Common myeloid progenitor, CD34-positive (primary cell): ENCODE data around the gene MICAL3.

ENCODE experiments used
- CTCF ChIA-PET: fragments of 350-600 bp; sonication (Branson Sonifier 250); formaldehyde crosslinking; loops from one replicate; lab custom pipeline; 2021; ENCODE audit warnings: antibody characterized with exemption; lab: Charles Lee
- POLR2A ChIA-PET: fragments of 350-600 bp; sonication (Branson Sonifier 250); formaldehyde crosslinking; loops from one replicate; lab custom pipeline; 2021; ENCODE audit warnings: antibody characterized with exemption; lab: Charles Lee
- DNase-seq, 3 donors: peaks; one replicate each; pipeline versions ENCODE4 v3.0.0 to v3.0.0-alpha.2; 2013
- H3K27ac ChIP-seq, 2 experiments: 1 replicate in 1 of 2; 2 replicates in 1 of 2; pipeline ENCODE4 v1.7.0; 2013; ENCODE audit warnings: inconsistent platforms in 2 of 2, low read length in 2 of 2, mild to moderate bottlenecking in 2 of 2, low read depth in 1 of 2, moderate library complexity in 1 of 2; ENCODE audit not compliant: severe bottlenecking in 2 of 2, insufficient read depth in 1 of 2, poor library complexity in 1 of 2
- H3K27me3 ChIP-seq, 5 experiments: replicated peaks in 2 of 5; 1 replicate in 3 of 5; 2 replicates in 2 of 5; pipeline versions ENCODE4 v1.6.1 to v1.7.0; 2013; ENCODE audit warnings: low read length in 4 of 5, mild to moderate bottlenecking in 2 of 5, moderate library complexity in 2 of 5, inconsistent platforms in 1 of 5; ENCODE audit not compliant: insufficient read depth in 5 of 5, control insufficient read depth in 4 of 5
- H3K36me3 ChIP-seq, 4 experiments: 1 replicate in 2 of 4; 2 replicates in 2 of 4; pipeline versions ENCODE4 v1.6.1 to v1.7.0; 2013; ENCODE audit warnings: low read length in 3 of 4, control low read depth in 1 of 4, mild to moderate bottlenecking in 1 of 4; ENCODE audit not compliant: control insufficient read depth in 4 of 4, insufficient read depth in 4 of 4
- H3K4me1 ChIP-seq, 4 experiments: 1 replicate in 3 of 4; 2 replicates in 1 of 4; pipeline versions ENCODE4 v1.6.1 to v1.7.1; 2013; ENCODE audit warnings: low read length in 3 of 4, mild to moderate bottlenecking in 3 of 4, control low read depth in 1 of 4, inconsistent platforms in 1 of 4, moderate library complexity in 1 of 4; ENCODE audit not compliant: control insufficient read depth in 4 of 4, insufficient read depth in 4 of 4; ENCODE audit errors: control extremely low read depth in 1 of 4
- H3K4me3 ChIP-seq, 7 experiments: 1 replicate in 4 of 7; 2 replicates in 3 of 7; pipeline versions ENCODE4 v1.5.1 to v1.7.0; 2013; ENCODE audit warnings: mild to moderate bottlenecking in 7 of 7, low read length in 6 of 7, moderate library complexity in 6 of 7, inconsistent platforms in 2 of 7, low read depth in 2 of 7, control low read depth in 1 of 7; ENCODE audit not compliant: insufficient read depth in 4 of 7, control insufficient read depth in 1 of 7; ENCODE audit errors: extremely low read depth in 1 of 7
- H3K9me3 ChIP-seq, 5 experiments: 1 replicate in 4 of 5; 2 replicates in 1 of 5; pipeline versions ENCODE4 v1.6.1 to v1.7.1; 2013; ENCODE audit warnings: low read length in 4 of 5, mild to moderate bottlenecking in 2 of 5, inconsistent platforms in 1 of 5, low read depth in 1 of 5, moderate library complexity in 1 of 5; ENCODE audit not compliant: control insufficient read depth in 4 of 5, insufficient read depth in 2 of 5; ENCODE audit errors: control extremely low read depth in 1 of 5
- WGBS: methylation state at CpG from one replicate; pipeline ENCODE4 v1.1.5; 2013; ENCODE audit not compliant: insufficient coverage; 5-methylcytosine and 5-hydroxymethylcytosine counted together

Gene MICAL3

DNA sequence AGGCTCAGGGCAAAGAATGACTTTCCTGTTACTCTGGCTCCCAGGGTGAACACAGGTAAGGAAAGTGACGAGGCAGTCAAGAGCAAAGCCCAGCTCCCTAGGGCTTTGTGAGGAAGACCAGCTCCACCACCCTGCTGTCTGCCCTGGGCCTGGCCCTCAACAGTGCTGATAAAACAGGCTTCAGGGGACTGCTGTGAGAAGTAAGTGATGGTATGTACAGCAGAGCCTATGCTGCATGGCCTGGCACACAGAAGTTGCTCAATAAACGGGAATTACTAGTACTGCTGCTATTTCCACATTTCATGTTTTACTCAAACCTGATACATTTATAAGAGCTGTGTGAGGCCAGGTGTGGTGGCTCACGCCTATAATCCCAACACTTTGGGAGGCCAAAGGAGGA is 50.3 kb downstream of the MICAL3 start:
- Histone ChIP-seq H3K36me3 (peaks cover 0 to 6% (median 0%) of the 10 kb centered on the region in 4 experiments), H3K4me1 (peaks cover 0 to 4% (median 0%) of the 10 kb centered on the region in 4 experiments)
- no CpG with 5 or more reads among the region's 3 CpGs for WGBS

GRCh38 chr22:17973217-17973616 is 51.1 kb downstream of the MICAL3 start:
- 100% methylated on average over 6 of the region's 6 CpGs for WGBS
- H3K4me1 ChIP-seq: peaks cover 0 to 4% (median 0%) of the 10 kb centered on the region in 4 experiments
- H3K9me3 ChIP-seq: no peaks in the 10 kb centered on the region
- no peak overlapping the region for H3K27ac ChIP-seq
- H3K4me3 ChIP-seq: no peak overlapping the region
- no peaks in the 10 kb centered on the region for H3K27me3 ChIP-seq
- peaks cover 0 to 6% (median 0%) of the 10 kb centered on the region in 4 experiments for H3K36me3 ChIP-seq
- ChIA-PET CTCF (no interaction called here), POLR2A (no interaction called here)
- DNase-seq: no peak

More for the DNA sequence above, 50.3 kb downstream of the MICAL3 start:
- H3K4me3 ChIP-seq: no peak overlapping the region
- CTCF ChIA-PET: no interaction called here
- DNase-seq: no peak
- H3K9me3 ChIP-seq: no peaks in the 10 kb centered on the region
- no peak overlapping the region for H3K27ac ChIP-seq
- no peaks in the 10 kb centered on the region for H3K27me3 ChIP-seq
- POLR2A ChIA-PET: no interaction called here

- Histone ChIP-seq H3K9me3 (no peaks in the 10 kb centered on the region), H3K4me1 (peaks cover 0 to 4% (median 0%) of the 10 kb centered on the region in 4 experiments), H3K27ac (no peak overlapping the region), H3K27me3 (no peaks in the 10 kb centered on the region), H3K36me3 (peaks cover 0 to 6% (median 0%) of the 10 kb centered on the region in 4 experiments), H3K4me3 (no peak overlapping the region)
- DNase-seq: no peak
- ChIA-PET CTCF (no interaction called here), POLR2A (no interaction called here)
- 95% methylated on average over 11 of the region's 16 CpGs for WGBS
Measured at GRCh38 chr22:17972385-17973191, 51.8 kb downstream of the MICAL3 start.

DNA sequence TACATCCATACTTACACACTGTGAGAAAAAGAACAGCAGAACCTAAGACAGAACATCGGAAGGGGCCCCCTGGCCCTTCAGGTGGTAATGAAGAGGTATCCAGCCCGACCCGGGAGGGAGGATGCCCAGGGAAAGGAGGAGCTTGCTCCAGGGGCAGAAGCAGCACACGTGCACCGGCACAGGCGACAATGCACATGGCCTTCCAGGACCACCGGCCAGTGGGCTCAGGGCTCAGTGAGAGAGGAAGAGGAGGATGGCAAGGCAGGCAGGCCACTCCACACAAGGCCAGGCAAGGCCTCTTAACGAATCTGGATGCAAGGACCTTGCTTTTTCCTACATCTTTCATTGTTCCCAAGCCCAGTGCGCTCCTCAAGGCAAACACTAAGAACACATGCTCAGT is 52.6 kb downstream of the MICAL3 start:
- H3K9me3 ChIP-seq: no peaks in the 10 kb centered on the region
- peaks cover 0 to 6% (median 0%) of the 10 kb centered on the region in 4 experiments for H3K36me3 ChIP-seq
- ChIA-PET CTCF (no interaction called here), POLR2A (no interaction called here)
- no peak for DNase-seq
- no peaks in the 10 kb centered on the region for H3K27me3 ChIP-seq
- 99% methylated on average over 7 of the region's 9 CpGs for WGBS
- no peak overlapping the region for H3K27ac ChIP-seq
- H3K4me1 ChIP-seq: peaks cover 0 to 4% (median 0%) of the 10 kb centered on the region in 4 experiments
- H3K4me3 ChIP-seq: no peak overlapping the region

GRCh38 chr22:17970201-17970708 is 54.1 kb downstream of the MICAL3 start:
- Histone ChIP-seq H3K27ac (peak overlapping the region in 1 of 2 experiments; percentile 3), H3K4me3 (no peak overlapping the region), H3K27me3 (no peaks in the 10 kb centered on the region), H3K9me3 (no peaks in the 10 kb centered on the region), H3K36me3 (peaks cover 0 to 6% (median 0%) of the 10 kb centered on the region in 4 experiments), H3K4me1 (peaks cover 0 to 10% (median 6%) of the 10 kb centered on the region in 4 experiments)
- DNase-seq: peak in 1 of 3 donors; percentile 21
- 90% methylated on average over 10 of the region's 10 CpGs for WGBS
- ChIA-PET POLR2A (no interaction called here), CTCF (no interaction called here)

DNA sequence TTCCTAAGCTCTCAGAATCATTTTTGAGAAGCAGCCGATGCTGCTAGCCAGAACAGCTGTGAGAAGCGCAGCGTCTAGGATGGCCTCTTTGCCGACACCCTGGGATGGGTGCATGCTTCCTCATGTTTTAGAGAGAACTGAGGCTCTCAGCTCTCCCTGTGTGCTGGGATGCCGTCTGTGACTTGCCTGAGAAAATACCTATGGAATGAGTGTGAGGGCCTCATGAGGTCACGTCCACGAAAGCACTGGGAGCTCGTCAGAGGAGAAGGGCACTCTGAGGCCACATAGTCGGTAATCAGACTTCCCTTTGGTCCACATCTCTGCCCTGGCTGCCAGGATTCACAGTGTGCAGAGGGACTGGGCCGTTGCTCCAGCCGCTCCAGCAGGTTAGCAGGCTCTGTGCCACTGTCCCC is 54.7 kb downstream of the MICAL3 start:
- POLR2A ChIA-PET: no interaction called here
- DNase-seq: no peak
- H3K9me3 ChIP-seq: no peaks in the 10 kb centered on the region
- peak overlapping the region in 1 of 2 experiments; percentile 3 for H3K27ac ChIP-seq
- H3K4me1 ChIP-seq: peaks cover 0 to 10% (median 6%) of the 10 kb centered on the region in 4 experiments
- H3K36me3 ChIP-seq: peaks cover 0 to 6% (median 0%) of the 10 kb centered on the region in 4 experiments
- H3K27me3 ChIP-seq: no peaks in the 10 kb centered on the region
- WGBS: over 99% methylated on average over 10 of the region's 11 CpGs
- CTCF ChIA-PET: no interaction called here
- H3K4me3 ChIP-seq: no peak overlapping the region

GRCh38 chr22:17968126-17968525 is 56.2 kb downstream of the MICAL3 start:
- DNase-seq: no peak
- peaks cover 0 to 10% (median 6%) of the 10 kb centered on the region in 4 experiments for H3K4me1 ChIP-seq
- no peak overlapping the region for H3K27ac ChIP-seq
- ChIA-PET POLR2A (no interaction called here), CTCF (no interaction called here)
- WGBS: 93% methylated on average over 7 of the region's 12 CpGs
- peaks cover 0 to 3% (median 0%) of the 10 kb centered on the region in 4 experiments for H3K36me3 ChIP-seq
- no peaks in the 10 kb centered on the region for H3K9me3 ChIP-seq
- no peaks in the 10 kb centered on the region for H3K27me3 ChIP-seq
- no peak overlapping the region for H3K4me3 ChIP-seq
